HuH-7.5 (cell line): ENCODE measurements around the gene MTCH1.

ENCODE experiments used
- DNase-seq: peaks from one replicate; pipeline ENCODE4 v3.0.0; 2011; ENCODE audit warnings: low spot score

The MTCH1 gene

GRCh38 chr6:37017606-37018197 lies 31.7 kb upstream of the MTCH1 start:
- no peak for DNase-seq

- DNase-seq = no peak
These were observed 31.0 kb upstream of the MTCH1 start for GRCh38 chr6:37016995-37017394.

DNA sequence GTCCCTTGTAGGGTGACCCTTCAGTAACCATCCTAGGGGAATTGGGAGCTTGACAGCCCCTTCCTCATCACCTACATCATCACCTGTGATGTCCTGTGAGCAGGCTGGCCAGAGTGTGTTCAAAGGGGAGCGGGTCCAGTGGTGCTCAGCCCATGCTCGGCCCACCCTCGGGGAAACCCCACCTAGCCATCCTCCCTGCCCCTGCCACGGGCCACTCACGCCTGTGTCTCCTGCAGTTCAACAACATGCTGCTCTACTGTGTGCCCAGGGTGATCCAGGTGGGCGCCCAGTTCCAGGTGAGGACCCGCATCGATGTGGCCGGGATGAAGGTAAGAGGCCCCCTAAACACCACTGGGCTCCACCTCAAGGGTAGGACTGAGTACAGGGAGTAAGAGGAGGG lies 29.5 kb upstream of the MTCH1 start:
- no peak for DNase-seq

GRCh38 chr6:37014667-37015066 lies 28.7 kb upstream of the MTCH1 start:
- DNase-seq = no peak

DNA sequence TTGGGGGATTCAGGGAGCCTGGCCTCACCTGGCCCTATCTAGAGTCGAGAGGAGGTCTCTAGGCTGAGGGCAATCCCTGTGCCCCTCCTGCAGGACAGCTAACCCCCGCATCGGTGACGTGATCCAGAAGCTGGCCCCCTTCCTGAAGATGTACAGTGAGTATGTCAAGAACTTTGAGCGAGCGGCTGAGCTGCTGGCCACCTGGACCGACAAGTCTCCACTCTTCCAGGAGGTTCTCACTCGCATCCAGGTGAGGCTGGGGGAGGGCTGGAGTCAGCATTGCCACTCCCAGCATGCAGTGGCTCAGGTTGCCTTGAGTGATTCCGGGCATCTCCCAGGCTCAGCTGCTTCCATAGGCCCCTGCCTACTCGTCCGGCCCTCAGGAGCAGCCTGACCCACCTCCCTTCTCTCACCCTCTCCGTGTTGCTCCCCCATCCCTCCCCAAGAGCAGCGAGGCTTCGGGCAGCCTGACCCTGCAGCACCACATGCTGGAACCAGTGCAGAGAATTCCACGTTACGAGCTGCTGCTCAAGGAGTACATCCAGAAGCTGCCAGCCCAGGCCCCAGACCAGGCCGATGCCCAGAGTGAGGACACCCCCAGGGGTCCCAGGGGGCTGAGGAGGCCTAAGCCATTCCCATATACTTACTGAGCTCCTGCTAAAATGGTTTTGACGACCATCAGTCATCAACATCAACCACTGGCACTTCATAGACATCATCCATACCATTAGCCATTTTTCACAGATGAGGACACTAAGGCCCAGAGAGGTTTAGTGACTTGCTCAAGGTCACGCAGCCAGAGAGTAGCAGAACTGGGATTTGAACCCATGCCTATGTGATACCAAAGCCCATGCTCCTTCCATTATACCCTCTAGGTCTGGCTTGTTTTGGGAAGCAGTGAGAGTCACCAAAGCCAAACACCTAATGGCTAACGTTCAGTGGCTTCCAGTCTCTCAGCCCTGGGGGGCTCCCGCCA lies 27.8 kb upstream of the MTCH1 start:
- no peak for DNase-seq

DNA sequence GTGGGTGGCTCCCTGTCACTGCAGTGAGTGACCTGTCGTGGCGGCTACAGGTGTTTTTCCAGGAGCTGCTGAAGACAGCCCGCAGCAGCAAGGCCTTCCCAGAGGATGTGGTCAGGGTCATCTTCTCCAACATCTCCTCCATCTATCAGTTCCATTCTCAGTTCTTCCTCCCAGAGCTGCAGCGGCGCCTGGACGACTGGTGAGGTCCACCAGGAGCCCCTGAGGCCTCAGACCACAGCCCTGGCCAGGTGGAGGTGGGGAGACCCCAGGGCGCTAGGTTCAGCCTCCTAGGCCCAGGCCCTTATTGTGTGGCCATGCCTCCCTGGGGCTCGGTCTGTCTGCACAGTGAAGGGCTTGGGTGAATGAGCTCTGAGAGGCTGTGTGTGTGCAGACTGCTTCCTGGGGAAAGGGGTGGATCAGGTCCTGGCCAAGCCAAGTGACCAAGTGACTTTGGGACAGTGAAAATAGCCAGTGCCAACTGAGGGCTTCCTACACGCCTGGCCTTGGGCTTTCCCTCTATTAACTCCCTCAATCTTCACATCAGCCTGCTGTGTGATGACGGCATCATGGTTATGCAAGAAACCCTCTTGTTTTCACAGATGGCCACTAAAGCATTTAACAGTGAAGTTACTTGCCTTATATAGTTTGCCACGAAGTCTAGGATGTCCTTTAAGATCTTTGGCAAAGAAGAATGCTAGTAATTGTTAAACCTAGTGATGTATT lies 25.8 kb upstream of the MTCH1 start:
- DNase-seq = no peak

GRCh38 chr6:37010402-37010892 lies 24.5 kb upstream of the MTCH1 start:
- DNase-seq = no peak

- no peak for DNase-seq
These were observed 22.8 kb upstream of the MTCH1 start for GRCh38 chr6:37008484-37009465.

DNA sequence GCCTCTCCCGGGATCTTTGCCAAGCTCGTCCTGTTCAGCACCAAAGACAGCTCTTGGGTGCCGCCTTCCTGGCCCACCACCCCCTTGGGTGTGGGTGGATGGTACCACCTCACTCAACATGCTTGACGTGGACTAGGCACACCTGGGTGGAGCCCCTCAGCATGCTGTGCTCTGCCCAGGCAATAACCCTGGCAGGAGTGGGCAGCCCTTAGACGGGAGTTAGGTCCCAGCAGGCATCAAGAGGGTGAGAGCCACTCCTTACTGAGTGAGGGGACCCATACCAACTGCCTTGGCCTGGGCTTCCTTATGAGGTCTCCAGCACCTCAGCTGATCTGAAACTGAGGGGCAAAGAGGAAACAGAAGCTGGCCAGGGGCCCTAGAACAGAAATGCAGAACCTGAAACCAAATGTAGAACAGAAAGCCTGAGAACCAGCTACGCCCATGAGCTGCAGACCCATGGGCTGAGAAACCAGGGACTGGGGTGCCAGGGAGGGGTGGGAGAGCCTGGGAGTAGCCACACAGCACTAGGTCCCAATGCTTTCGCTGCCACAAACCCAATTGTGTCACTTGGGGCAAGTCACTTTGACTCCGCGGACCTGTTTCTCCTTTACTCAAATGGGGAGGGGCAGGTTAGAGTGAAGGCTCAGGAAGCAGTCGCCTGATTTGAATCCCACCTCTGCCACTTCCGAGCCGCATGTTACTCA lies 21.5 kb upstream of the MTCH1 start:
- no peak for DNase-seq

DNA sequence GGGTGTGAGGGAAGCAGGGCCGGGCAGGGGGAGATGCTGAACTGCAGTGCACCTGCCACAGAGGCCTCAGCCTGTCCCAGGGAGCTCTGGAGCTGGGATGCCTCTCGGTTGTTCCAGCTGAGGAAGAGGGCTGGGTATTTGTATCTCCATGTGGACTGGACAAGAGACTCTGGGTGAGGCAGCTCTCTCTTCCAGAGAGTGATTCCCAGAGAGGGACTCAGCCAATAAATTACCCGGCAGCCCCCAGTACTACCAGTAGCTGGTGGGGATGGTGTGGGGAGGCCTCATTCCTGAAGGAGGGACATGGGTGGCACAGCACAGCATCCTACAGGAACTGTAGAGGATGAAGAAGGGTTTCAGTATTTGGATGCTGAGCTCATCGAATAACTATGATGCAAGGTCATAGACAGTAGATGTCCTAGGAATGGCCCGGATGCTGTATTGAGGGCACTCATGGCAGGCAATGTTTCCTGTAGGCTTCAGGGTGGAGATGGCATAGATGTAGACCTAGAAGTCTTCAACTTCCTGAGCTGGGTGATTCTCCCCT lies 20.9 kb upstream of the MTCH1 start:
- DNase-seq = no peak

- DNase-seq = no peak
These were observed 20.0 kb upstream of the MTCH1 start for GRCh38 chr6:37005827-37006567.

DNA sequence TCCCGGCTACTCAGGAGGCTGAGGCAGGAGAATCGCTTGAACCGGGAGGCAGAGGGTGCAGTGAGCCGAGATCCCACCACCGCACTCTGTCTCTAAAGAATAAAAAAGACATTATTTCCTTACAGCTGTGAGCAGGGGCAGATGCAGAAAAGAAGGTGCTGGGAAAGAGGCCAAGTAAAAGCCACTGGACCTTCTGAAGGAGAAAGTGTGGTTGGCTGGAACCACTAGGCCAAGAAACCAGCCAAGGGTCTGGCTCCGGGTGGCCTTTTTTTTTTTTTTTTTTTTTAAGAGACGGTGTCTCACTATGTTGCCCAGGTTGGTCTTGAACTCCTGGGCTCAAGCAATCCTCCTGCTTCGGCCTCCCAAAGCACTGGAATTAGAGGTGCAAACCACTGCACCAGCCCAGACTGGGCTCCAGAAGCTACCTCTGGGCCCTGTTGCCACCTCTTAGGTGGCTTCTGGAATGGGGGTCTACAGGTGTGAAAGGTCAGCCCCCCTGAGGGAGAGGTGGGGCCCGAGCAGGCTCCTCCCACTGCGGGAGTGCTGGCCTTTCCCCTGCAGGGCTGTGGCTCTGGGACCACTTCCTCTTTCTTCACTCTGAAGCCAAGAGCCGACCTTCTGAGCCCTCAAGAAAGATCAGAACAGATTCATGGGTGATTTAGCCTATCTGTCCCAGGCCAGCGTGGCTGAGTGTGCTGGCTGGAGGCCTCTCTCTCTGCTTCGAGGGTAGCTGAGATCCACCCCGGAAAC lies 19.2 kb upstream of the MTCH1 start, which contains the start of gene FGD2:
Gene FGD2 (plus strand): TSS at position 595 of the 750 bp plus-strand sequence. CDS start 163 bp downstream, outside the sequence.
- no peak for DNase-seq

- no peak for DNase-seq
These were observed 18.3 kb upstream of the MTCH1 start for GRCh38 chr6:37004044-37004980.

DNA sequence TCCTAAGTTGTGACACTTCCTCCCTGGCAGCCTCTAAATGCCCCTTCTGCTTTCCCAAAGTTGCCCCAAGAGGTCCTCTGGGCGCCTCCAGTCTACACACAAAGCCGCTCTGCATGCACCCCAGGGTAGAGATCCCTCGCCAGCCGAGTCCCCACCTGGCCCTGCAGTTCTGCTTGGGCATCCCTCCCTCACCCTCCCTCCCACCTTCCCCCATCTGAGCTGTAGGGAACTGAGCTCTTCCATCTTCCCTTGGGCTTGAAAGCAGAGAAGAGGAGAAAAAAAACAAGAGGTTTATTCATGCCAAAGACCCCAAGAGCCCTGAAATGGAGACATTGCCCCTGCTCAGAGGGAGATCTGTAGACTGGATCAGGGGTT lies 13.7 kb upstream of the MTCH1 start:
- DNase-seq = no peak

DNA sequence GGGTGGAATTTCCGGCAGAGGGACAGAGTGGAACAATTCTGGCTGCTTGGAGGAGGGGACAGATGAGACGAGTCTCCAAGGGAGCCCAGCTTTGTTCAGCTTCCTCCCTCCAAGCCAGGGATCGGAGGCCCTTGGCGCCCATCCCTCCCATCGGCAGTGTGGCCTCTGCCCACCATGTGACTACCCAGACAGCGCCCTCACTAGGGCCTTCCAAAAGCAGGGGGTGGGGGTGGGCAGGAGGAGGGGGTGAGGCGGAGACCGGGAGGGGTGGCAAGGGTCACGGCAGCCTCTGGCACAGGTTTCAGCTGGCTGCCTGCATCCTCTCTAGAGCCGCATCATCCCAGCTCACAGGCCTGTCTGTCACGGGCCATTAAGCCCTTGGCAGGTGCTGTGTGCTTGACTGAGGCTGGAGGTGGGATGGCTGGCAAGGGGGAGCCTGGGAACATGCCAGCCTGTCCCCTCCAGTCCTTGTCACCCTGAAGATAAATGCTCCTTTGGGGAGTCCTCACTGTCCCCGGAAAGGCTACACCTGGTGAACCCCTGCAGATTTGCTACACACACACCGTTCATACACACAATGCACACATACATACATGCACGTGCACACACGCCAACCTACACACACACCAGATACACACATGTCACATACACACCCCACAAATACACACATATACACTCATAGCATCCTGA lies 13.2 kb upstream of the MTCH1 start:
- DNase-seq = no peak

GRCh38 chr6:36998723-36999038 lies 12.7 kb upstream of the MTCH1 start:
- no peak for DNase-seq
